DOHH2 (cell line): Measurements from ENCODE around the gene ABHD17B.

Experiments used
- EZH2phosphoT487 ChIP-seq: fragments of 200-600 bp; sonication (generic); IDR thresholded peaks from 2 replicates; pipeline ENCODE4 v1.6.1; 2017; ENCODE audit warnings: borderline replicate concordance, mild to moderate bottlenecking, antibody characterized with exemption, low read length, moderate library complexity, mixed read lengths
- TF ChIP-seq, protein P1 (sequence below): fragments of 200-600 bp; sonication (generic); IDR thresholded peaks from one replicate; pipeline ENCODE4 v1.5.1; 2014; ENCODE audit warnings: antibody characterized with exemption, mild to moderate bottlenecking, low read depth, low read length; ENCODE audit not compliant: poor library complexity, severe bottlenecking

DNA sequence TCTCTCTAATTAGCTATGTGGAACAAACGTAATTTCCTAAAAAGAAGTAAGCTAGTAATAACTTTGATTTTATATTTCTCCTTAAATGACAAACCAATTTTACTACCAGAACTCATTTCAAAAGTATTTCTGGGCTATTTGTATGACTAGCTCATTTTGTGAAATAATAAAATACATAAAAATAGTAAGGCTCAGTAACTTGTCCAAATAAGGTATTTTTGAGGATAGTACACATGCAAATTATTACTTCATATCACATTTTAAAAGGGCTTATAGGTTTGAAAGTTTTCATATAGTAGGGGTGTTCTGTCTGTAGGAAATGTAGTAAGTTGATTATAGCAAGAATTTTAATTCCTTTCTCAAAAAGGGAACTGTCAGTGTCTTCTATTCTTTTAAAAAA lies 26.9 kb upstream of the ABHD17B start:
- TF ChIP-seq EZH2phosphoT487, result no peak
- TF ChIP-seq, protein P1, sequence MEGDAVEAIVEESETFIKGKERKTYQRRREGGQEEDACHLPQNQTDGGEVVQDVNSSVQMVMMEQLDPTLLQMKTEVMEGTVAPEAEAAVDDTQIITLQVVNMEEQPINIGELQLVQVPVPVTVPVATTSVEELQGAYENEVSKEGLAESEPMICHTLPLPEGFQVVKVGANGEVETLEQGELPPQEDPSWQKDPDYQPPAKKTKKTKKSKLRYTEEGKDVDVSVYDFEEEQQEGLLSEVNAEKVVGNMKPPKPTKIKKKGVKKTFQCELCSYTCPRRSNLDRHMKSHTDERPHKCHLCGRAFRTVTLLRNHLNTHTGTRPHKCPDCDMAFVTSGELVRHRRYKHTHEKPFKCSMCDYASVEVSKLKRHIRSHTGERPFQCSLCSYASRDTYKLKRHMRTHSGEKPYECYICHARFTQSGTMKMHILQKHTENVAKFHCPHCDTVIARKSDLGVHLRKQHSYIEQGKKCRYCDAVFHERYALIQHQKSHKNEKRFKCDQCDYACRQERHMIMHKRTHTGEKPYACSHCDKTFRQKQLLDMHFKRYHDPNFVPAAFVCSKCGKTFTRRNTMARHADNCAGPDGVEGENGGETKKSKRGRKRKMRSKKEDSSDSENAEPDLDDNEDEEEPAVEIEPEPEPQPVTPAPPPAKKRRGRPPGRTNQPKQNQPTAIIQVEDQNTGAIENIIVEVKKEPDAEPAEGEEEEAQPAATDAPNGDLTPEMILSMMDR, result no peak
